ENCODE data around the gene CDH8. TPM values are rescaled to one million over a fixed set of nuclear protein-coding genes. Genes with fewer than 3 reads are reported as not detected.

CDH8 gene
- total RNA-seq, 1 donor from 2014 or later, result 23.7 TPM

- Histone ChIP-seq H3K4me1 (peaks cover 39% of the 10 kb centered on the region), H3K4me2 (peak overlapping the region; percentile 68), H2AFZ (replicated peaks) (peak overlapping the region; percentile 45), H3K4me3 (no peak overlapping the region), H3K9me3 (ENCODE audit: low read depth) (no peaks in the 10 kb centered on the region), H4K20me1 (ENCODE audit: low read depth) (no peaks in the 10 kb centered on the region), H3F3A (ENCODE audit: low read depth) (peaks cover 31% of the 10 kb centered on the region), H3K36me3 (no peaks in the 10 kb centered on the region), H3K27ac (no peak overlapping the region), H3K9ac (no peak overlapping the region), H3K79me2 (ENCODE audit: low read depth) (no peaks in the 10 kb centered on the region), H3K27me3 (no peaks in the 10 kb centered on the region)
- H3K27me3 Mint-ChIP-seq (ENCODE audit: insufficient read depth, low read depth), result no peaks in the 10 kb centered on the region
- H3K4me3 Mint-ChIP-seq, result no peak overlapping the region
- no peaks in the 10 kb centered on the region for H3K36me3 Mint-ChIP-seq
- H3K4me1 Mint-ChIP-seq, result peaks cover 35% of the 10 kb centered on the region
- H3K27ac Mint-ChIP-seq, result no peak overlapping the region
- no peaks in the 10 kb centered on the region for H3K9me3 Mint-ChIP-seq
- DNase-seq (ENCODE audit: low spot score), result no peak
- no peak for TF ChIP-seq EZH2 (IDR thresholded peaks at IDR 0.05)
- TF ChIP-seq EZH2phosphoT487 (IDR thresholded peaks at IDR 0.05), result no peak
Observed at GRCh38 chr16:62021161-62021581, 15.1 kb downstream of the CDH8 start.

GRCh38 chr16:62020681-62021080 is 15.6 kb downstream of the CDH8 start:
- DNase-seq (ENCODE audit: low spot score), result no peak
- TF ChIP-seq EZH2 (IDR thresholded peaks at IDR 0.05) (no peak), CTCF (IDR thresholded peaks at IDR 0.05) (no peak), EZH2phosphoT487 (IDR thresholded peaks at IDR 0.05) (no peak)
- no peak overlapping the region for H3K27ac ChIP-seq
- peaks cover 39% of the 10 kb centered on the region for H3K4me1 ChIP-seq
- no peak overlapping the region for H3K4me3 ChIP-seq
- H3K36me3 ChIP-seq, result no peaks in the 10 kb centered on the region
- no peak overlapping the region for H3K4me3 Mint-ChIP-seq
- H3K4me1 Mint-ChIP-seq, result peaks cover 35% of the 10 kb centered on the region
- no peak overlapping the region for H3K9ac ChIP-seq
- H2AFZ ChIP-seq (replicated peaks), result no peak overlapping the region
- no peaks in the 10 kb centered on the region for H3K27me3 Mint-ChIP-seq (ENCODE audit: insufficient read depth, low read depth)
- peaks cover 31% of the 10 kb centered on the region for H3F3A ChIP-seq (ENCODE audit: low read depth)
- H3K27ac Mint-ChIP-seq, result no peak overlapping the region
- H3K9me3 Mint-ChIP-seq, result no peaks in the 10 kb centered on the region
- no peaks in the 10 kb centered on the region for H3K36me3 Mint-ChIP-seq
- H3K27me3 ChIP-seq, result no peaks in the 10 kb centered on the region
- H4K20me1 ChIP-seq (ENCODE audit: low read depth), result no peaks in the 10 kb centered on the region
- no peaks in the 10 kb centered on the region for H3K79me2 ChIP-seq (ENCODE audit: low read depth)
- H3K4me2 ChIP-seq, result peak overlapping the region; percentile 68
- H3K9me3 ChIP-seq (ENCODE audit: low read depth), result no peaks in the 10 kb centered on the region

- TF ChIP-seq EZH2phosphoT487 (IDR thresholded peaks at IDR 0.05), result no peak
- TF ChIP-seq CTCF (IDR thresholded peaks at IDR 0.05), result no peak
- no peak for TF ChIP-seq EZH2 (IDR thresholded peaks at IDR 0.05)
- no peak overlapping the region for H3K4me3 ChIP-seq
- H3K27ac ChIP-seq, result no peak overlapping the region
- H3K36me3 Mint-ChIP-seq, result no peaks in the 10 kb centered on the region
- H2AFZ ChIP-seq (replicated peaks), result no peak overlapping the region
- H3K4me3 Mint-ChIP-seq, result no peak overlapping the region
- no peaks in the 10 kb centered on the region for H3K9me3 ChIP-seq (ENCODE audit: low read depth)
- peaks cover 31% of the 10 kb centered on the region for H3F3A ChIP-seq (ENCODE audit: low read depth)
- H3K9ac ChIP-seq, result no peak overlapping the region
- no peaks in the 10 kb centered on the region for H3K27me3 ChIP-seq
- no peaks in the 10 kb centered on the region for H3K36me3 ChIP-seq
- H3K27me3 Mint-ChIP-seq (ENCODE audit: insufficient read depth, low read depth), result no peaks in the 10 kb centered on the region
- no peak for DNase-seq (ENCODE audit: low spot score)
- H4K20me1 ChIP-seq (ENCODE audit: low read depth), result no peaks in the 10 kb centered on the region
- H3K4me1 Mint-ChIP-seq, result peaks cover 35% of the 10 kb centered on the region
- H3K4me2 ChIP-seq, result no peak overlapping the region
- no peaks in the 10 kb centered on the region for H3K79me2 ChIP-seq (ENCODE audit: low read depth)
- H3K9me3 Mint-ChIP-seq, result no peaks in the 10 kb centered on the region
- no peak overlapping the region for H3K27ac Mint-ChIP-seq
- H3K4me1 ChIP-seq, result peaks cover 39% of the 10 kb centered on the region
Observed at GRCh38 chr16:62019851-62020250, 16.4 kb downstream of the CDH8 start.

GRCh38 chr16:62018301-62019060 is 17.8 kb downstream of the CDH8 start:
- H3K36me3 Mint-ChIP-seq, result no peaks in the 10 kb centered on the region
- H3K9ac ChIP-seq, result no peak overlapping the region
- no peak overlapping the region for H3K27ac Mint-ChIP-seq
- H3K9me3 ChIP-seq (ENCODE audit: low read depth), result no peaks in the 10 kb centered on the region
- H4K20me1 ChIP-seq (ENCODE audit: low read depth), result no peaks in the 10 kb centered on the region
- no peak overlapping the region for H2AFZ ChIP-seq (replicated peaks)
- H3F3A ChIP-seq (ENCODE audit: low read depth), result peaks cover 27% of the 10 kb centered on the region
- H3K4me3 ChIP-seq, result no peak overlapping the region
- H3K27me3 Mint-ChIP-seq (ENCODE audit: insufficient read depth, low read depth), result no peaks in the 10 kb centered on the region
- H3K79me2 ChIP-seq (ENCODE audit: low read depth), result no peaks in the 10 kb centered on the region
- TF ChIP-seq EZH2 (IDR thresholded peaks at IDR 0.05), result no peak
- no peak for TF ChIP-seq EZH2phosphoT487 (IDR thresholded peaks at IDR 0.05)
- no peak for TF ChIP-seq CTCF (IDR thresholded peaks at IDR 0.05)
- H3K27me3 ChIP-seq, result no peaks in the 10 kb centered on the region
- H3K27ac ChIP-seq, result no peak overlapping the region
- H3K36me3 ChIP-seq, result no peaks in the 10 kb centered on the region
- no peak overlapping the region for H3K4me2 ChIP-seq
- H3K9me3 Mint-ChIP-seq, result no peaks in the 10 kb centered on the region
- H3K4me1 Mint-ChIP-seq, result peaks cover 35% of the 10 kb centered on the region
- no peak overlapping the region for H3K4me3 Mint-ChIP-seq
- peaks cover 38% of the 10 kb centered on the region for H3K4me1 ChIP-seq
- DNase-seq (ENCODE audit: low spot score), result no peak

Data from neural progenitor cell (in vitro differentiated cells).